Myocyte (in vitro differentiated cells): ENCODE results near the gene CCDC116. TPM values are rescaled to one million over a fixed set of nuclear protein-coding genes. Genes with fewer than 3 reads are reported as not detected.
"Not testable (repeated sequence)": the region's sequence is repeated elsewhere in the genome, so short reads cannot be mapped to it uniquely, and the experiment has no call there.

Experiments used
- DNase-seq: peaks from one replicate; pipeline ENCODE4 v3.0.0-alpha.2; 2012; ENCODE audit warnings: low read depth
- total RNA-seq: library from RNA; depleted of rRNA; stranded (reverse); fragments of >200 nt; gene quantifications from 2 replicates; pipeline ENCODE4 v1.2.3, GENCODE V29; 2014

Gene CCDC116
- total RNA-seq, 1 donor from 2014 or later = 0.13 TPM

- peak; percentile 29 for DNase-seq
Observed at GRCh38 chr22:21606775-21607174, 25.8 kb upstream of the CCDC116 start.

GRCh38 chr22:21609556-21610157, 22.9 kb upstream of the CCDC116 start:
- DNase-seq = not testable (repeated sequence)

GRCh38 chr22:21611210-21611977, 21.2 kb upstream of the CCDC116 start:
- DNase-seq = no peak

GRCh38 chr22:21612858-21613257, 19.7 kb upstream of the CCDC116 start:
- no peak for DNase-seq

GRCh38 chr22:21613553-21614233, 18.9 kb upstream of the CCDC116 start:
- DNase-seq = no peak

GRCh38 chr22:21615731-21616130, 16.8 kb upstream of the CCDC116 start:
- DNase-seq = no peak

- DNase-seq = not testable (repeated sequence)
Observed at GRCh38 chr22:21617337-21617736, 15.2 kb upstream of the CCDC116 start.

GRCh38 chr22:21621025-21621424, 11.5 kb upstream of the CCDC116 start:
- no peak for DNase-seq

- DNase-seq = no peak
Observed at GRCh38 chr22:21622011-21622918, 10.3 kb upstream of the CCDC116 start.

GRCh38 chr22:21622919-21623647, 9.5 kb upstream of the CCDC116 start:
- no peak for DNase-seq

- DNase-seq = no peak
Observed at GRCh38 chr22:21623648-21623970, 9.0 kb upstream of the CCDC116 start.

GRCh38 chr22:21624120-21624879, 8.3 kb upstream of the CCDC116 start:
- peak; percentile 52 for DNase-seq

GRCh38 chr22:21624880-21625791, 7.4 kb upstream of the CCDC116 start:
- DNase-seq = no peak

GRCh38 chr22:21626073-21626734, 6.4 kb upstream of the CCDC116 start:
- DNase-seq = no peak

GRCh38 chr22:21626735-21627469, 5.7 kb upstream of the CCDC116 start:
- DNase-seq = no peak

GRCh38 chr22:21628386-21629254, 3.9 kb upstream of the CCDC116 start:
- no peak for DNase-seq
